Pancreas (tissue), 10 donors: ENCODE data around the gene GORASP2. TPM values are rescaled to one million over a fixed set of nuclear protein-coding genes. Genes with fewer than 3 reads are reported as not detected.

Source experiments
- ATAC-seq, 4 donors: fragments of 200-7000 bp; cut with Tn5 transposase; one replicate each; pipeline versions ENCODE4 v1.8.0 to v1.9.1; 2020; ENCODE audit warnings: mild to moderate bottlenecking in 4 of 4, moderate library complexity in 4 of 4
- DNase-seq, 6 donors: peaks; one replicate each; pipeline ENCODE4 v3.0.0-alpha.2; 2020
- FAIRE-seq: peaks from 2 replicates; lab custom pipeline; 2012; peaks lifted over from hg19 to GRCh38; lab: Jason Lieb, UNC
- H3K27ac ChIP-seq, 4 donors: fragments of 200-600 bp; sonication (generic); 1 replicate in 3 of 4; 2 replicates in 1 of 4; pipeline versions ENCODE4 v1.5.0 to v1.8.0; 2020
- H3K27me3 ChIP-seq, 4 donors: fragments of 200-600 bp; one replicate each; pipeline ENCODE4 v1.8.0; 2021
- H3K36me3 ChIP-seq, 3 donors: fragments of 200-600 bp; sonication (generic) in 1 of 3; one replicate each; pipeline versions ENCODE4 v1.5.0 to v1.8.0; 2020 to 2021
- H3K4me1 ChIP-seq, 3 donors: fragments of 200-600 bp; one replicate each; pipeline ENCODE4 v1.8.0; 2021
- H3K4me3 ChIP-seq, 4 donors: fragments of 200-600 bp; sonication (generic) in 2 of 4; one replicate each; pipeline versions ENCODE4 v1.5.0 to v1.8.0; 2020 to 2021
- H3K9me3 ChIP-seq, 4 donors: fragments of 200-600 bp; one replicate each; pipeline ENCODE4 v1.8.0; 2021
- WGBS, 2 donors: extraction: QIAGEN DNeasy Blood & Tissue Kit; methylation state at CpG; one replicate each; pipeline ENCODE4 v1.1.7; 2013; 5-methylcytosine and 5-hydroxymethylcytosine counted together
- intact Hi-C, 3 donors: fragments of 100-400 bp; cut with DNase I; formaldehyde crosslinking; loops; one replicate each; pipeline versions ENCODE4 v1.11.1 to v1.14.2; 2022
- polyA plus RNA-seq, 2 donors: library from polyadenylated mRNA; stranded (reverse); fragments of 200-250 nt; gene quantifications; one replicate each; pipeline ENCODE4 v1.2.3, GENCODE V29; 2013
- total RNA-seq, 6 donors: library from RNA; stranded (reverse); fragmentation: NEBNext Ultra II Directional in 4 of 6; extraction: Animal tissue kit (Norgen Biotek cat#: 25700) in 4 of 6; gene quantifications; one replicate each; pipeline versions ENCODE4 v1.2.1 to v1.2.4, GENCODE V29; 2021 to 2023
- TF ChIP-seq, protein P1 (sequence below), 4 donors: fragments of 200-600 bp; sonication (generic) in 3 of 4; IDR thresholded peaks; one replicate each; pipeline versions ENCODE4 v1.5.0 to v1.8.0; 2021; ENCODE audit warnings: antibody characterized with exemption in 4 of 4
- donor health status: healthy with polysubstance abuse.
- donor health status: DM: no; HTN: no; CAD: no; lungs with moderate emphysema.
- donor health status: DM: no; HTN: no; CAD: no.
- donor health status: control.
- donor health status: control.
- donor health status: Bipolar disorder and iron deficiency.
- donor health status: DM: yes; HTN: yes; CAD: no.
- donor health status: DM: no; HTN: no; CAD: no.
- donor health status: DM: no; HTN: no; CAD: no.
- donor health status: DM: yes; HTN: yes; CAD: no.

GORASP2 gene
- total and polyA plus RNA-seq, 8 donors: 22.6 to 52.4 (median 41.0) TPM

DNA sequence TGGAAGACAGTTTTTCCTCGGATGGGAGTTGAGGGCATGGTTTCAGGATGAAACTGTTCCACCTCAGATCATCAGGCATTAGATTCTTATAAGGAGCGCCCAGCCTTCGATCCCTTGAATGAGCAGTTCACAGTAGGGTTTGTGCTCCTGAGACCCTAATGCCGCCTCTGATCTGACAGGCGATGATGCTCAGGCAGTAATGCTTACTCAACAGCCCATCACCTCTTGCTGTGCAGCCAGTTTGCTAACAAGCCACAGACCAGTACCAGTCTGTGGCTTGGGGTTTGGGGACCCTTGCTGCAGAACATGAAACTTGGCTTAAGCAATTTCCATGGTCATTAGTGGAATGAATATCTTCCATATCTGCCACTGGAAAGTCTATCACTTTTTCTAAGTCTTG is 56.4 kb downstream of the GORASP2 start:
- no peaks in the 10 kb centered on the region for H3K4me1 ChIP-seq
- no peaks in the 10 kb centered on the region for H3K27me3 ChIP-seq
- H3K27ac ChIP-seq: no peak overlapping the region
- H3K9me3 ChIP-seq: no peaks in the 10 kb centered on the region
- TF ChIP-seq, protein P1, sequence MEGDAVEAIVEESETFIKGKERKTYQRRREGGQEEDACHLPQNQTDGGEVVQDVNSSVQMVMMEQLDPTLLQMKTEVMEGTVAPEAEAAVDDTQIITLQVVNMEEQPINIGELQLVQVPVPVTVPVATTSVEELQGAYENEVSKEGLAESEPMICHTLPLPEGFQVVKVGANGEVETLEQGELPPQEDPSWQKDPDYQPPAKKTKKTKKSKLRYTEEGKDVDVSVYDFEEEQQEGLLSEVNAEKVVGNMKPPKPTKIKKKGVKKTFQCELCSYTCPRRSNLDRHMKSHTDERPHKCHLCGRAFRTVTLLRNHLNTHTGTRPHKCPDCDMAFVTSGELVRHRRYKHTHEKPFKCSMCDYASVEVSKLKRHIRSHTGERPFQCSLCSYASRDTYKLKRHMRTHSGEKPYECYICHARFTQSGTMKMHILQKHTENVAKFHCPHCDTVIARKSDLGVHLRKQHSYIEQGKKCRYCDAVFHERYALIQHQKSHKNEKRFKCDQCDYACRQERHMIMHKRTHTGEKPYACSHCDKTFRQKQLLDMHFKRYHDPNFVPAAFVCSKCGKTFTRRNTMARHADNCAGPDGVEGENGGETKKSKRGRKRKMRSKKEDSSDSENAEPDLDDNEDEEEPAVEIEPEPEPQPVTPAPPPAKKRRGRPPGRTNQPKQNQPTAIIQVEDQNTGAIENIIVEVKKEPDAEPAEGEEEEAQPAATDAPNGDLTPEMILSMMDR (IDR thresholded peaks at IDR 0.05): no peak
- ATAC-seq (no peak), FAIRE-seq (no peak), DNase-seq (no peak)
- intact Hi-C loops: no loop called here
- no peaks in the 10 kb centered on the region for H3K36me3 ChIP-seq
- WGBS, 2 donors: 92 to 97% methylated on average over 5 of the region's 5 CpGs
- H3K4me3 ChIP-seq: no peak overlapping the region

DNA sequence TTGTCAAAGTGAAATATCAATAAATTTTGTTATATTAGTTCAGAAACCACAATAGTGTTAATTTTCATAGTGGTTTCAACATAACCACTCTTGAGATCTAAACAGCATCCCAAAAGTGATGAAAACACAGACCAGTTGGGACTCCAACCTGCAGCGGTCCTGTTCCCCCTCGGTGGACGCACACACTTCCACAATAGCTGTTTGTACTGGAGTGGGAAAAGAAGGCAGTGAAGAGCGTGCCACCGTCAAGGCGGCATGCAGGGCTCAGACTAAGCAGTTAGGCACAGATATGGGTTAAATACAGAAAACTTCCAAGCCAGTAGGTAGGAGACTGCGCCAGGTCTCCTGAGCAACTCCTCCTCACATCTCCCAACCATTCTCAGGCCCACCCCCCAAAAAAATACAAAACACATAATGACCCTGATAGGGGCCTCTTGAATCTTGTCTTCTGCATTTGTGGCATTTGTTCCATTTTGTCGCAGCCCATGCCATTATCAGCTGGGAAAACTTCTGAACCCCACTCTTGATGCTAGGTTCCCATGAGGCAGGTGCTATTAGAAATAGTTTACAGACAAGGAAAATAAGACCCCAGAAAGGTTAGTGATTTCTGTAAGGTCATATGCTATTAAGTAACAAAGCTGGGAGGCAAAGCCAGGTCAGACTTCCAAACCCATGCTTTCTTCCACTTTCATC is 57.7 kb downstream of the GORASP2 start:
- TF ChIP-seq, protein P1 (IDR thresholded peaks at IDR 0.05): no peak
- Histone ChIP-seq H3K9me3 (no peaks in the 10 kb centered on the region), H3K36me3 (no peaks in the 10 kb centered on the region), H3K4me1 (no peaks in the 10 kb centered on the region), H3K4me3 (no peak overlapping the region), H3K27me3 (no peaks in the 10 kb centered on the region), H3K27ac (no peak overlapping the region)
- WGBS, 2 donors: 96 to 98% methylated on average over 8 of the region's 8 CpGs
- ATAC-seq (no peak), DNase-seq (peak in 1 of 6 donors; percentile 26), FAIRE-seq (no peak)
- intact Hi-C loops: no loop called here

DNA sequence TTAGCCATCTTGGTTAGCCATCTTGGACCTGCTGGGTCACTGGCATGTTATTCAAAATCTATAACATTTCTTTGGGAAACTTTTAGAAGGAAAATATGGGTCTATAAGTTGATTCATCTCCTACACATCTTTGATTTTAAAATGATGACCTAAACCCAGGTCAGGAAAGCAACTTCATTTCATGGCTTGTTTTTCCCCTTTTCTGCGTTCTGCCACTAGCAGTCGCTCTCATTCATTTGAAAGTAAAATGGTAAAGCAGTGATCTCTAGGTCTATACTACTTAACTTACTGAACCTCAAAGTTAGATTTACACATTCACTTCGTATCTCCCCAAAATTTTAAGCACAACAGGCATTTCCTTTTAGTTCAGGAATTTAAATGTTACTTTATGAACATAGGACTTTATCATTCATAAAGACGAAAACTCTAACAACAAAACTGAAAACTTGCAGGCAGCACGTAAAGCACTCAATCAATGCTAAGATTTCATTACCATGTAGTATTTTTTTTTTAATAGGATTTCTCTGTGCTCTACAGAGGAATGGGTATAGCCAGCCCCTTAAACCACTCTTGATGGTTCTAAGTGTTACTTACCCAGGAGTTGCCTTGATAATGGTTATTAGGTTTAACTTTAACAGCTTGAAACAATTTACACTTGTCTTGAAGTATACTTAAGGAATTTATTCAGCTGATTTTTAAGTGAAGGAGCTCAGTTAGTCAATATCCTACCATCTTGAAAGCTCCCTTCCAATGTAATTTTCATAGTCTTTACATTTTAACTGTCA is 62.5 kb downstream of the GORASP2 start:
- Histone ChIP-seq H3K27ac (no peak overlapping the region), H3K9me3 (no peaks in the 10 kb centered on the region), H3K4me1 (no peaks in the 10 kb centered on the region), H3K27me3 (no peaks in the 10 kb centered on the region), H3K4me3 (no peak overlapping the region), H3K36me3 (peaks cover 0 to 23% (median 0%) of the 10 kb centered on the region in 3 donors)
- intact Hi-C loops: no loop called here
- ATAC-seq (no peak), FAIRE-seq (no peak), DNase-seq (no peak)
- 96 to 97% methylated on average over 5 of the region's 5 CpGs for WGBS, 2 donors
- TF ChIP-seq, protein P1 (IDR thresholded peaks at IDR 0.05): no peak

DNA sequence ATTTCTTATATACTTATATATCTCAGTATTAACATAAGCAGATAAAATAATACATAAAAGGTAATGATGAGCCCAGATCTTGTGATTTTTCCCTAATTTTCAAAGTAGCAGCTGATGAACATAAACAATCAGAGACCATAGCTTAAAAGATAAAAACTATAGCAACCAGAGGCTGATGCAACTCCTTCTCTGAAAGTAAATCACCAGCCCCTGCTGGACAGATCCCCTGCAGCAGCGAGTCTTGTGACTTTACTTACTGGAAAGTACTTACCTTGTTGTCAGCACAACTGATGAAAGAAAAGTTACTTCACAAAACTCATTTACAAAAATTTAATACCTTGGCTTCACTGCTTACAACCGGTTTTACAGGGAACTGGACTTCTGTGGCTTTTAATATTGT is 67.3 kb downstream of the GORASP2 start:
- H3K27ac ChIP-seq: no peak overlapping the region
- intact Hi-C loops: no loop called here
- WGBS, 2 donors: 87 to 99% methylated on average over 2 of the region's 2 CpGs
- H3K9me3 ChIP-seq: no peaks in the 10 kb centered on the region
- H3K36me3 ChIP-seq: peaks cover 0 to 30% (median 0%) of the 10 kb centered on the region in 3 donors
- FAIRE-seq (no peak), DNase-seq (no peak), ATAC-seq (no peak)
- H3K27me3 ChIP-seq: no peaks in the 10 kb centered on the region
- no peaks in the 10 kb centered on the region for H3K4me1 ChIP-seq
- no peak overlapping the region for H3K4me3 ChIP-seq
- TF ChIP-seq, protein P1 (IDR thresholded peaks at IDR 0.05): no peak
